ENCODE measurements around the gene CRIP2. TPM values are rescaled to one million over a fixed set of nuclear protein-coding genes. Genes with fewer than 3 reads are reported as not detected.

The CRIP2 gene
- total RNA-seq, 1 experiment from 2014 or later, result 192 TPM

DNA sequence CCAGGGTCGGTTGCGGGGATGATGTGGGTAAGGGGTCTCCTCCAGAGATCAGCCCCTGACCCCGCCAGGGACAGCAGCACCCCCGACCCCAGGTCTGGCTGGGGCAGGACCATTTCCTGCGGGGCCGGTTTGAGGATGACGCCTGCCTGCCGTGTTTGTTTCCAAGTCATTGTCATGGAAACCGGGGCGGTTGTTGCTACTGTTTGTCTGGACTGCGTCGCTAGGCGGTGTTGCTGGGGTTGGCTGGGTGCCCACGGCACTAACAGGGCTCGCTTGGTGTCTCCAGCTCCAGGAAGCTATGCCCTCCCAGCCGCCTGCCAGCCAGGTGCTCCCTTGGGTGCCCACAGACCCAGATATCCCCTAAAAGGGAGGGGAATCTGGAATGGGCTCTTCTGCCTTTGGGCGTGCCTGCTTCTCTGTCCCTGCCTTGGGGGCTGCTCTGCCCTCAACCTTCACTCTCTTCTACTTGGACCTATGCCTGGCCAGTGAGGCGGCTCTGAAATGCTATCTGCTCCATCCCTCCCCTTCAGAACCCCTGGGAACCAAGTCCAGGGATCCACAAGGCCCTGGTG, 7.4 kb downstream of the CRIP2 start:
- POLR2A ChIA-PET (ENCODE audit: low non-redundant PET), result no interaction called here
- no TSS peak for BruUV-seq (replicated peaks)

DNA sequence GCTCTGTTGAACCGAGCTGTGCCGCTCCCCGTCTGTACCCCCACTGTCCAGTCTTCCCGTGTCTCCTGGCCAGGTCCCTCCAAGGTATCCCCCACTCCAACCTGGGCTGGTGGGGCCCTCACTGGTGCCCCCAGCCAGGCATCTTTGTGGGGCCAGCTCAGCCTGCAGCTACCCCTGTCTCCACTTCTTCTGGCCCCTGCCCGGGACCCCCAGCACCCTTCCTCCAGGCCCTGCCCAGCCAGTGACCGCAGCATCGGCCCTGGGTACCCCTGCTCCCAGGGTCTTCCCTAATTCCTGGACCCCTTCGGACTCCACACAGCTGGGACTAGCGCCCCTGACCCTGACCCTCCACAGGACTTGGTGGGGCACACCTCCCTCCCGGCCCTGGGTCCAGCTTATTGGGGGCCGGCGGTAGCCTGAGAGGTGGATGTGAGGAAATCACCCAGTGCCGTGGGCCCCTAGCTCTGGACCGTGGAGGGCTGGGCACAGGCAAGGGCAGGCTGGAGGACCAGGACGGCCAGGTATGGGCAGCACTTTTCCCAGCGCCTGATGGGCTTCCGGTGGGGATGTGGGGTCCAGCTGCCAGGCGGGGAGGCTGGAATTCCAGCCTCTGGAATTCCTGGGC, 8.0 kb downstream of the CRIP2 start:
- TF ChIP-seq EZH2 (IDR thresholded peaks at IDR 0.05; ENCODE audit: borderline replicate concordance, low read depth, low read length, poor library complexity, severe bottlenecking) (no peak), CTCF (conservative IDR thresholded peaks at IDR 0.05; ENCODE audit: low read depth, low read length) (no peak)
- BruUV-seq (replicated peaks), result no TSS peak
- Histone ChIP-seq H3K27ac (ENCODE audit: low read depth, low read length, poor library complexity, severe bottlenecking) (peak overlapping the region; percentile 91), H3K4me3 (ENCODE audit: low read depth, low read length, poor library complexity, severe bottlenecking) (no peak overlapping the region), H3K4me1 (ENCODE audit: insufficient read depth, low read length, poor library complexity, severe bottlenecking) (peaks cover 36% of the 10 kb centered on the region), H3K9me3 (ENCODE audit: low read depth, low read length, poor library complexity, severe bottlenecking) (no peaks in the 10 kb centered on the region), H3K36me3 (ENCODE audit: insufficient read depth, low read length, poor library complexity, severe bottlenecking) (peaks cover 4% of the 10 kb centered on the region), H3K27me3 (replicated peaks; ENCODE audit: insufficient read depth, low read depth, low read length, poor library complexity) (no peaks in the 10 kb centered on the region)
- ChIA-PET CTCF (no interaction called here), POLR2A (ENCODE audit: low non-redundant PET) (interaction anchor here (0.7 kb wide), 1 partner anchor 9 kb away, joined by 4 read pairs; no protein-coding TSS in a partner anchor)
- DNase-seq (ENCODE audit: low spot score), result no peak
- intact Hi-C loops (cut with micrococcal nuclease; ENCODE audit: unreplicated experiment), result no loop called here

More for the DNA sequence above, 7.4 kb downstream of the CRIP2 start:
- H3K4me1 ChIP-seq (ENCODE audit: insufficient read depth, low read length, poor library complexity, severe bottlenecking), result peaks cover 41% of the 10 kb centered on the region
- no peak for TF ChIP-seq EZH2 (IDR thresholded peaks at IDR 0.05; ENCODE audit: borderline replicate concordance, low read depth, low read length, poor library complexity, severe bottlenecking)
- no peak; the same call in 1 of the 2 replicates for TF ChIP-seq CTCF (conservative IDR thresholded peaks at IDR 0.05; ENCODE audit: low read depth, low read length)
- CTCF ChIA-PET, result interaction anchor here (1.0 kb wide), 1 partner anchor 111 kb away, joined by 3 read pairs; no protein-coding TSS in a partner anchor
- H3K27me3 ChIP-seq (replicated peaks; ENCODE audit: insufficient read depth, low read depth, low read length, poor library complexity), result no peaks in the 10 kb centered on the region
- peak; percentile 96 for DNase-seq (ENCODE audit: low spot score)
- no peaks in the 10 kb centered on the region for H3K9me3 ChIP-seq (ENCODE audit: low read depth, low read length, poor library complexity, severe bottlenecking)
- H3K4me3 ChIP-seq (ENCODE audit: low read depth, low read length, poor library complexity, severe bottlenecking), result peak overlapping the region; percentile 46
- intact Hi-C loops (cut with micrococcal nuclease; ENCODE audit: unreplicated experiment), result no loop called here
- H3K27ac ChIP-seq (ENCODE audit: low read depth, low read length, poor library complexity, severe bottlenecking), result peak overlapping the region; percentile 91
- H3K36me3 ChIP-seq (ENCODE audit: insufficient read depth, low read length, poor library complexity, severe bottlenecking), result peaks cover 4% of the 10 kb centered on the region

DNA sequence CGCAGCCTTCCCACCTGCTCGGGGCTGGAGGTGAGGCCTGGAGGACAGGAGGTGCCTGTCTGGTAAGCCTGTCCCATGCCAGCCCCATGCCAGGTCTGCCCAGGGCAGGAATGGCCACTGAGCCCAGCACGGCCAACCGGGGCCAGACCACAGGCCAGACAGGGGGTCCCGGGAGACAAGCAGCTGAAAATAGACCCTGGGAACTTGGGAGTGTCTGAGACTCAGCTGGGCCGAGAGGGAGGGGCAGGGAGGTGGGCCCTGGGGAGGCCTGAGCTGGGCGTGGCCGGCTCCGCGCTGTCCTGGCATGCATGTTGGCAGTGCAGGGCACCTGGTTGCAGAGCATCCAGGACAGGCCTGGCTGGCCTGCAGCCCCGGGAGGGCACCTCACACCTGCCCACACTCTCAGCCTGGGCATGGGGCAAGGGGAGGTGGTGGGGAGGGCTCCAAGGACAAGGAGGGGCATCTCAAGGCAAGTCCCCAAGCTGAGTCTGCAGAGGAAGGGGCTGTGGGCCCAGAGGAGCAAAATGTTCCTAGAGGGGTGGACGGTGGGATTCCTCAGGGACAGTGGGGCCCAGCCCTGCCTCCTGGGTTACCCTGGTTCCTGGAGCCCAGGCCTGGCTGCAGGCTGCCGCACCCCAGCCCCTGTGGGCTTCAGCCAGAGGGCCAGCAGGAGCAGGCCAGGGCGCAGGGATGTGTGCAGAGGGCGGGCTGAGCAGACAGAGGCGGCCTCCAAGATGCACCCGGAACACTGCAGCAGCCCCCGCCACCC, 8.9 kb downstream of the CRIP2 start:
- H3K4me3 ChIP-seq (ENCODE audit: low read depth, low read length, poor library complexity, severe bottlenecking), result no peak overlapping the region
- H3K27me3 ChIP-seq (replicated peaks; ENCODE audit: insufficient read depth, low read depth, low read length, poor library complexity), result no peaks in the 10 kb centered on the region
- intact Hi-C loops (cut with micrococcal nuclease; ENCODE audit: unreplicated experiment), result no loop called here
- ChIA-PET CTCF (no interaction called here), POLR2A (ENCODE audit: low non-redundant PET) (interaction anchor here (0.7 kb wide), 1 partner anchor 8 kb away, joined by 4 read pairs; no protein-coding TSS in a partner anchor)
- H3K4me1 ChIP-seq (ENCODE audit: insufficient read depth, low read length, poor library complexity, severe bottlenecking), result peaks cover 39% of the 10 kb centered on the region
- no peak for DNase-seq (ENCODE audit: low spot score)
- peaks cover 4% of the 10 kb centered on the region for H3K36me3 ChIP-seq (ENCODE audit: insufficient read depth, low read length, poor library complexity, severe bottlenecking)
- BruUV-seq (replicated peaks), result no TSS peak
- TF ChIP-seq CTCF (conservative IDR thresholded peaks at IDR 0.05; ENCODE audit: low read depth, low read length), result no peak
- TF ChIP-seq EZH2 (IDR thresholded peaks at IDR 0.05; ENCODE audit: borderline replicate concordance, low read depth, low read length, poor library complexity, severe bottlenecking), result no peak
- peak overlapping the region; percentile 37 for H3K27ac ChIP-seq (ENCODE audit: low read depth, low read length, poor library complexity, severe bottlenecking)
- no peaks in the 10 kb centered on the region for H3K9me3 ChIP-seq (ENCODE audit: low read depth, low read length, poor library complexity, severe bottlenecking)

Data from A673 (cell line).